H9 (cell line): ENCODE data around the gene FYN. TPM values are rescaled to one million over a fixed set of nuclear protein-coding genes. Genes with fewer than 3 reads are reported as not detected.

Experiments
- DNase-seq: peaks from one replicate; pipeline ENCODE4 v3.0.0-alpha.2; 2017
- H2AFZ ChIP-seq: one replicate; pipeline ENCODE4 v1.6.1; 2013; ENCODE audit warnings: mild to moderate bottlenecking, low read length, control low read depth, moderate library complexity
- H2AK5ac ChIP-seq: 2 replicates; pipeline ENCODE4 v1.6.1; 2013; ENCODE audit warnings: low read length, control low read depth, mixed read lengths; ENCODE audit not compliant: insufficient read length
- H2BK120ac ChIP-seq: one replicate; pipeline ENCODE4 v1.6.1; 2013; ENCODE audit warnings: low read depth, mild to moderate bottlenecking, low read length, control low read depth, inconsistent platforms; ENCODE audit not compliant: poor library complexity, severe bottlenecking
- H2BK12ac ChIP-seq: 2 replicates; pipeline ENCODE4 v1.6.1; 2013; ENCODE audit warnings: low read length, control low read depth, mixed read lengths, low read depth; ENCODE audit not compliant: insufficient read length
- H2BK15ac ChIP-seq: 2 replicates; pipeline ENCODE4 v1.6.1; 2013; ENCODE audit warnings: low read depth, low read length, control low read depth
- H2BK20ac ChIP-seq: one replicate; pipeline ENCODE4 v1.6.1; 2013; ENCODE audit warnings: low read depth, mild to moderate bottlenecking, low read length, control low read depth, inconsistent platforms; ENCODE audit not compliant: poor library complexity, severe bottlenecking
- H2BK5ac ChIP-seq: 2 replicates; pipeline ENCODE4 v1.6.1; 2013; ENCODE audit warnings: low read length, control low read depth, mixed read lengths; ENCODE audit not compliant: insufficient read length
- H3K14ac ChIP-seq: 2 replicates; pipeline ENCODE4 v1.6.1; 2013; ENCODE audit warnings: low read length, control low read depth; ENCODE audit not compliant: insufficient read depth
- H3K18ac ChIP-seq: 2 replicates; pipeline ENCODE4 v1.6.1; 2013; ENCODE audit warnings: low read depth, mild to moderate bottlenecking, mixed read lengths, low read length, control low read depth; ENCODE audit not compliant: insufficient read length
- H3K23ac ChIP-seq: 2 replicates; pipeline ENCODE4 v1.6.1; 2013; ENCODE audit warnings: low read length, control low read depth, mixed read lengths, low read depth; ENCODE audit not compliant: insufficient read length
- H3K23me2 ChIP-seq: 2 replicates; pipeline ENCODE4 v1.6.1; 2013; ENCODE audit warnings: low read depth, mild to moderate bottlenecking, mixed read lengths, low read length, control low read depth; ENCODE audit not compliant: insufficient read length, poor library complexity, severe bottlenecking
- H3K27ac ChIP-seq: 2 replicates; pipeline ENCODE4 v1.5.1; 2013; ENCODE audit warnings: low read length, control low read depth, mixed read lengths, low read depth; ENCODE audit not compliant: insufficient read length
- H3K27me3 ChIP-seq: 2 replicates; pipeline ENCODE4 v1.6.1; 2013; ENCODE audit warnings: low read length, control low read depth, inconsistent platforms; ENCODE audit not compliant: insufficient read depth
- H3K4ac ChIP-seq: 2 replicates; pipeline ENCODE4 v1.6.1; 2013; ENCODE audit warnings: low read depth, mild to moderate bottlenecking, control low read depth, inconsistent platforms, low read length, moderate library complexity
- H3K4me1 ChIP-seq: 2 replicates; pipeline ENCODE4 v1.6.1; 2013; ENCODE audit warnings: low read length, control low read depth, inconsistent platforms; ENCODE audit not compliant: insufficient read depth
- H3K4me2 ChIP-seq: 2 replicates; pipeline ENCODE4 v1.6.1; 2013; ENCODE audit warnings: low read length, control low read depth, mixed read lengths; ENCODE audit not compliant: insufficient read length, insufficient read depth
- H3K56ac ChIP-seq: 2 replicates; pipeline ENCODE4 v1.6.1; 2013; ENCODE audit warnings: low read depth, mild to moderate bottlenecking, mixed read lengths, low read length, control low read depth; ENCODE audit not compliant: insufficient read length
- H3K79me1 ChIP-seq: 2 replicates; pipeline ENCODE4 v1.6.1; 2013; ENCODE audit warnings: low read depth, mild to moderate bottlenecking, moderate library complexity, low read length, control low read depth, inconsistent platforms; ENCODE audit not compliant: insufficient read depth, poor library complexity, severe bottlenecking
- H3K79me2 ChIP-seq: 2 replicates; pipeline ENCODE4 v1.6.1; 2013; ENCODE audit warnings: low read length, control low read depth, inconsistent platforms; ENCODE audit not compliant: insufficient read depth
- H3K9ac ChIP-seq: 2 replicates; pipeline ENCODE4 v1.6.1; 2013; ENCODE audit warnings: low read length, control low read depth, mixed read lengths; ENCODE audit not compliant: insufficient read length; ENCODE audit errors: extremely low read depth
- H3K9me3 ChIP-seq: one replicate; pipeline ENCODE4 v1.6.1; 2013; ENCODE audit warnings: low read depth, low read length, inconsistent platforms; ENCODE audit not compliant: control insufficient read depth
- H3T11ph ChIP-seq: one replicate; pipeline ENCODE4 v1.6.1; 2013; ENCODE audit warnings: mild to moderate bottlenecking, low read length, control low read depth, inconsistent platforms
- H4K20me1 ChIP-seq: one replicate; pipeline ENCODE4 v1.6.1; 2013; ENCODE audit not compliant: control insufficient read depth, insufficient read length, insufficient read depth
- H4K5ac ChIP-seq: 2 replicates; pipeline ENCODE4 v1.6.1; 2013; ENCODE audit warnings: low read depth, mild to moderate bottlenecking, mixed read lengths, low read length, control low read depth; ENCODE audit not compliant: insufficient read length
- H4K8ac ChIP-seq: replicated peaks from 2 replicates; pipeline ENCODE4 v1.6.1; 2013; ENCODE audit warnings: low read length, control low read depth, mixed read lengths, low read depth; ENCODE audit not compliant: insufficient read length
- H4K91ac ChIP-seq: 2 replicates; pipeline ENCODE4 v1.6.1; 2013; ENCODE audit warnings: low read depth, mild to moderate bottlenecking, moderate library complexity, mixed read lengths, low read length, control low read depth; ENCODE audit not compliant: insufficient read length
- H3K27ac Mint-ChIP-seq, 3 experiments: 2 replicates in 2 of 3; 3 replicates in 1 of 3; pipeline ENCODE4 v1.8.0; 2020 to 2021; ENCODE audit warnings: mixed read lengths in 3 of 3, mild to moderate bottlenecking in 1 of 3, moderate library complexity in 1 of 3
- H3K27me3 Mint-ChIP-seq: 2 replicates; pipeline ENCODE4 v1.8.0; 2021; ENCODE audit warnings: low read depth, mild to moderate bottlenecking, moderate library complexity, mixed read lengths
- H3K36me3 Mint-ChIP-seq, 3 experiments: 2 replicates in 2 of 3; 3 replicates in 1 of 3; pipeline ENCODE4 v1.8.0; 2020 to 2021; ENCODE audit warnings: low read depth in 3 of 3, mixed read lengths in 3 of 3; ENCODE audit not compliant: insufficient read depth in 1 of 3
- H3K4me1 Mint-ChIP-seq, 2 experiments: 2 replicates each; pipeline ENCODE4 v1.8.0; 2020; ENCODE audit warnings: mixed read lengths in 2 of 2
- H3K4me3 Mint-ChIP-seq, 2 experiments: 2 replicates in 1 of 2; 3 replicates in 1 of 2; pipeline ENCODE4 v1.8.0; 2020 to 2021; ENCODE audit warnings: mild to moderate bottlenecking in 2 of 2, mixed read lengths in 2 of 2, moderate library complexity in 1 of 2
- H3K9me3 Mint-ChIP-seq, 2 experiments: 2 replicates in 1 of 2; 3 replicates in 1 of 2; pipeline ENCODE4 v1.8.0; 2020; ENCODE audit warnings: mild to moderate bottlenecking in 2 of 2, mixed read lengths in 2 of 2, moderate library complexity in 1 of 2
- WGBS: extraction: QIAGEN DNeasy Blood & Tissue Kit; methylation state at CpG from one replicate; pipeline ENCODE4 v1.1.7; 2013; ENCODE audit warnings: missing lambda C conversion rate, low lambda C conversion rate, mixed read lengths; ENCODE audit not compliant: insufficient read length; ENCODE audit errors: extremely low coverage; 5-methylcytosine and 5-hydroxymethylcytosine counted together
- total RNA-seq: library from RNA; stranded (reverse); gene quantifications from 2 replicates; pipeline ENCODE4 v1.2.1, GENCODE V29; 2021
- TF ChIP-seq, protein P1 (sequence below): fragments of 200-600 bp; sonication (generic); conservative IDR thresholded peaks from 3 replicates; pipeline ENCODE4 v1.8.0; 2021; ENCODE audit warnings: antibody characterized with exemption, mild to moderate bottlenecking

The FYN gene
- total RNA-seq, 1 experiment from 2014 or later = 64.8 TPM

DNA sequence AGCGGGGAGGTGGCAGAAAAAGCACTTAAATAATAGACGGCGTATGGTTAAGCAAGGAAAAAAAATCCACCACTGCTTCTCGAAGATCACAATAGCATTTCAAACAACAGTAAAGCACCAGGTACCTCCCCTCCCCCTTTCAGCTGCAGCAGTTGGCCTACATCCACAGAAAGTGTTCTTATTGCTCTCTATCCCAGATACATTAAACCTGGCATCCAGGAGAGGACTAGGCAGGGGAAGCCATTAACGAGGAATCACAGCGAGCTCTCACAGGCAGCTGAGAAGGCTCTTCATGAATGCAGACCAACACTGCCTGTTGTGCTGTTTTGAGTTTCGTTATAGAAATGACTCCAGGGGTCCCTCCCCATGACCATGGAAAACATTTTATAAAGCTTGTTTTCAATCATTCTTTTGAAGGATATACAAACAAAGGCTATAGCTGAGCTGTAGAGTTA lies 11.8 kb downstream of the FYN start:
- Histone ChIP-seq H4K20me1 (no peaks in the 10 kb centered on the region), H2BK12ac (no peak overlapping the region), H3K9ac (no peak overlapping the region), H3K4ac (no peak overlapping the region), H2AK5ac (no peak overlapping the region), H3K79me1 (no peaks in the 10 kb centered on the region), H2BK15ac (no peak overlapping the region), H2BK120ac (no peak overlapping the region), H3K27me3 (no peaks in the 10 kb centered on the region), H2AFZ (no peak overlapping the region), H3T11ph (no peak overlapping the region), H4K91ac (no peak overlapping the region), H3K4me1 (peaks cover 14% of the 10 kb centered on the region), H3K23me2 (no peaks in the 10 kb centered on the region), H3K4me2 (peak overlapping the region; percentile 15), H2BK20ac (no peak overlapping the region), H4K5ac (no peak overlapping the region), H2BK5ac (no peak overlapping the region), H3K18ac (no peak overlapping the region), H3K27ac (no peak overlapping the region), H3K23ac (no peak overlapping the region), H3K56ac (no peak overlapping the region), H3K14ac (no peak overlapping the region), H4K8ac (no peak overlapping the region), H3K79me2 (peaks cover 3% of the 10 kb centered on the region; the same call in 1 of the 2 replicates), H3K9me3 (no peaks in the 10 kb centered on the region)
- TF ChIP-seq, protein P1, sequence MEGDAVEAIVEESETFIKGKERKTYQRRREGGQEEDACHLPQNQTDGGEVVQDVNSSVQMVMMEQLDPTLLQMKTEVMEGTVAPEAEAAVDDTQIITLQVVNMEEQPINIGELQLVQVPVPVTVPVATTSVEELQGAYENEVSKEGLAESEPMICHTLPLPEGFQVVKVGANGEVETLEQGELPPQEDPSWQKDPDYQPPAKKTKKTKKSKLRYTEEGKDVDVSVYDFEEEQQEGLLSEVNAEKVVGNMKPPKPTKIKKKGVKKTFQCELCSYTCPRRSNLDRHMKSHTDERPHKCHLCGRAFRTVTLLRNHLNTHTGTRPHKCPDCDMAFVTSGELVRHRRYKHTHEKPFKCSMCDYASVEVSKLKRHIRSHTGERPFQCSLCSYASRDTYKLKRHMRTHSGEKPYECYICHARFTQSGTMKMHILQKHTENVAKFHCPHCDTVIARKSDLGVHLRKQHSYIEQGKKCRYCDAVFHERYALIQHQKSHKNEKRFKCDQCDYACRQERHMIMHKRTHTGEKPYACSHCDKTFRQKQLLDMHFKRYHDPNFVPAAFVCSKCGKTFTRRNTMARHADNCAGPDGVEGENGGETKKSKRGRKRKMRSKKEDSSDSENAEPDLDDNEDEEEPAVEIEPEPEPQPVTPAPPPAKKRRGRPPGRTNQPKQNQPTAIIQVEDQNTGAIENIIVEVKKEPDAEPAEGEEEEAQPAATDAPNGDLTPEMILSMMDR = no peak
- H3K4me1 Mint-ChIP-seq = peaks cover 70 to 87% of the 10 kb centered on the region in 2 experiments
- H3K27me3 Mint-ChIP-seq = no peaks in the 10 kb centered on the region
- H3K4me3 Mint-ChIP-seq = peak overlapping the region in 1 of 2 experiments; percentile 22; a peak in 1 of 5 replicates
- peak overlapping the region in 2 of 3 experiments; percentile 78 to 79; a peak in 3 of 7 replicates for H3K27ac Mint-ChIP-seq
- no CpG with 5 or more reads among the region's 7 CpGs for WGBS
- H3K9me3 Mint-ChIP-seq = no peaks in the 10 kb centered on the region
- DNase-seq = no peak
- H3K36me3 Mint-ChIP-seq = no peaks in the 10 kb centered on the region; a peak in 1 of 7 replicates
